GM12872 (cell line): ENCODE data around the gene MTCH1.

Experiments
- TF ChIP-seq, protein P1 (sequence below): IDR thresholded peaks from 3 replicates; pipeline ENCODE4 v1.5.1; 2011; ENCODE audit warnings: low read depth, mild to moderate bottlenecking, low read length, moderate library complexity; ENCODE audit not compliant: insufficient read depth

Gene MTCH1

DNA sequence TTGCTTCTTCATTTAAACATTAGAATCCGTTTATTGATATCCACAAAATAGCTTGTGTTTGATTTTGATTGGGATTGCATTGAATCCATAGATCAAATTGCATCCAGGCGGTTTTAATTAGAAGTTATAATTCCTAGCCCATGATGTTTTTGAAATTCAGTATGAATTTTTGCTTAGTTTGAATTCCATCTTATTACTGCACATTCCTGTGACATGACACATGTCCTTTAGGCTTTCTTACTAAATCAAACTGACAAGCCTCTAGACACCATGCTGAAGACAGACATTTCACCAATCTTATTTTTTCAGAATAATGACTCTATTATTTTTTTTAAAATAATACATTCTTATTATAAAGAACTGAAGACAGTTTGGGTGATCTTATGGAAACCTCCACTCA, 52.9 kb downstream of the MTCH1 start:
- TF ChIP-seq, protein P1, sequence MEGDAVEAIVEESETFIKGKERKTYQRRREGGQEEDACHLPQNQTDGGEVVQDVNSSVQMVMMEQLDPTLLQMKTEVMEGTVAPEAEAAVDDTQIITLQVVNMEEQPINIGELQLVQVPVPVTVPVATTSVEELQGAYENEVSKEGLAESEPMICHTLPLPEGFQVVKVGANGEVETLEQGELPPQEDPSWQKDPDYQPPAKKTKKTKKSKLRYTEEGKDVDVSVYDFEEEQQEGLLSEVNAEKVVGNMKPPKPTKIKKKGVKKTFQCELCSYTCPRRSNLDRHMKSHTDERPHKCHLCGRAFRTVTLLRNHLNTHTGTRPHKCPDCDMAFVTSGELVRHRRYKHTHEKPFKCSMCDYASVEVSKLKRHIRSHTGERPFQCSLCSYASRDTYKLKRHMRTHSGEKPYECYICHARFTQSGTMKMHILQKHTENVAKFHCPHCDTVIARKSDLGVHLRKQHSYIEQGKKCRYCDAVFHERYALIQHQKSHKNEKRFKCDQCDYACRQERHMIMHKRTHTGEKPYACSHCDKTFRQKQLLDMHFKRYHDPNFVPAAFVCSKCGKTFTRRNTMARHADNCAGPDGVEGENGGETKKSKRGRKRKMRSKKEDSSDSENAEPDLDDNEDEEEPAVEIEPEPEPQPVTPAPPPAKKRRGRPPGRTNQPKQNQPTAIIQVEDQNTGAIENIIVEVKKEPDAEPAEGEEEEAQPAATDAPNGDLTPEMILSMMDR: no peak

DNA sequence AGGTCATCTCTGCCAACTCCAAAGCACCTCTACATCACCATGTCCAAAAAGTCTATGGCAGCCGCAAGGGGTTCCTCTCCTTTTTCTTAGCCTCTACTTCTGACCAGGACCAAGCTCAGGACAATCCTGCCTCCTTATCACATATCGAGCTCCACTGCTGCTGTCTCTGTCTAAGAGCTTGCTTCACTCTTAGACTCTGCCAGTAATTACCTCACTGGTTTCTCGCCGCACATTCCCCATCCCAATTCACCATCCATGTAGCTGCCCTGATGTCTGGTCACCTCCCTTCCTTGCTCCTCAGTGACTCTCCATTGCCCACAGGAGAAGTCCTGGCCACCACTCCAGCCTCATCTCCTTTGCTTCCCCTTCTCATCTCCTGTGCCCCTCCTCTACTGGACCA, 55.5 kb downstream of the MTCH1 start:
- TF ChIP-seq, protein P1: no peak

DNA sequence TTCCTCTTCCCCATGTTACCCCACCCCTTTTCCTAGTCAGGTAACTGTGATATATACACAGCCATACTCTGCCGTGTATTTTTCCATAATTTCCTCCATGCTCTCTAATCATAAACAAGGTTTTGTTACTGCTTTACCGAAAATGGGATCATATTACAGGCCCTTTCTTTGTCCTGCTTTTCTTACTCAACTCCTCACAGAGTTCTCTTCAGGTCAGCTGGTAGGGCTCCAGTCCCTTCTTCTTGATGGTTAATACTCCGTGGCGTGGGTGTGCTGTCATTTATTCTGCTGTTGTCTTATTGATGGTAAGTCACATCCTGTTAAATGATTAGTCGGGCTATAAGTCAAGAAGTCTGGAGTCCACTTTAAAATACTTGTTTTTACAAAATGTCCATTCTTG, 56.4 kb downstream of the MTCH1 start:
- TF ChIP-seq, protein P1: no peak

DNA sequence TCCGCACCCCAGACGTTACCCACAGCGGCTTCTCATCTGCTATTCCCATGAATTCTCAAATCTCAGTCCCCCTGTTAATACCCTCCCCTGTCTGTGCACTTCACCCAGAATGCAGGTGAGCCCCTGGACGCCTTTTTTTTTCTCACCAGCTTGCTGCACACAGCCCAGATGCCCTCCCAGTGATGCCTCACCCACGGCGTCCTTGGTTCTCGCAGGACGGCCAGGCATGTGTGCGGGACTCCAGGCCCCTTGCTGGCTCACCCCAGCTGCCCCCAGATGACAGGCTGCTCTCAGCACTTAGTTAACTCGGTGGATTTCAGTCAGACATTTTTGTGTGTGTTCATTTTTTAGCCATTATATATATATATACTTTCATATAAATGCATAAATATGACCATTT, 56.8 kb downstream of the MTCH1 start:
- TF ChIP-seq, protein P1: no peak

DNA sequence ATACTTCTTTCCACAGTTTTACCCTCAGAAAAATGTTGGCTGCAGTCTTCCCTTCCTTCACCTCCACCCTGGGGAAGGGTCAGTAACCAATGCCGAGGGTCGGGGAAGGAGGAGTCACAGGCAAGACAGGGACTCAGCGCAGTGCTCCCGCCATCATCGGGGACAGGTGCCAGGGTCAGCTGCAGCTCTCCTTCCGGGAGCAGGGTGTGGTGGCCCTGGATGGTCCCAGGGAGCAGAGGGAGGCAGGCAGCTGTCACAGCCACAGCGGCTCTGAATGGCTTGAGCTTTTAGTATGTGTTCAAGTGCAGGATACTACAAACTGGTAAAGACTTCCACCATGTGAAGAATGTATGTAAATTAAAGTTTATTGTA, 57.5 kb downstream of the MTCH1 start:
- TF ChIP-seq, protein P1: no peak

DNA sequence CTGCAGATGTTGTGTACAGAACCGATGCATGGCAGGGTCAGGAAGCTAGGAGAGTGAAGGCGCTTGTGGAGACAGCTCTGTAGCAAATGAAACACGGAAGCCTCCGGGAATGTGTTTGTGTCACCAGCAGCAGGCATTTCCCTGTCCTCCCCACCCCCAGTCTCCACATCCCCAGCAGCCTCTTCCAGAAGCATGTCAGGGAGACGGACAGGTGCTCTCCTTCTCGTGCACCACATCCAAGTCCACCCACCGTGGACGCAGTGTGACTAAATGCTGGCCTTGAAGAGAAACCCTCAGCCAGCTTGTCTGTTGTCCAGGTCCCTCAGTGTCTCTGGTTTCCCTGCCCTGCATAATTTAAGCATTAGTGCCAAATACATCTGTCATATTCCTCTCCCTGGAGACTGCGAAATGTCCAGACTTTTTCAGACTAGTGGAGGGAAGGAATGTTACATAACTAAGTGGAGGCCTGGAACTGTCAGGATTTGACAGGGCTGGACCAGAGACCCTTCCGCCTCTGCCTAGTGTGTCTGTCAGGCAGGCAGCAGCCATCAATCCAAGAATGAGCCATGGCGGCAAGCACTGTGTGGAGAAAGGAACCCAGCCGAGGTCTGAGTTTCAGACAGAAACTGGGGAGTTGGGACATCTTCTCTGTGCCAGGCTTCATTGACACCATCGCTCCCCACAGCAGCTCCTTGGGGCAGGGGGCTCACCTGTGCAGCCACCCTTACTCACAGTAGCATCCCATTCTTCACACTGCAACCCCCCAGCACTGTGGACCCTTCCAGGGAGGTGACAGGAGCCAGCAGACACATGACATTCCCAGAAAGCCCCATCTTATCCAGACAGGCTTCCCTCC, 58.1 kb downstream of the MTCH1 start:
- TF ChIP-seq, protein P1: no peak

DNA sequence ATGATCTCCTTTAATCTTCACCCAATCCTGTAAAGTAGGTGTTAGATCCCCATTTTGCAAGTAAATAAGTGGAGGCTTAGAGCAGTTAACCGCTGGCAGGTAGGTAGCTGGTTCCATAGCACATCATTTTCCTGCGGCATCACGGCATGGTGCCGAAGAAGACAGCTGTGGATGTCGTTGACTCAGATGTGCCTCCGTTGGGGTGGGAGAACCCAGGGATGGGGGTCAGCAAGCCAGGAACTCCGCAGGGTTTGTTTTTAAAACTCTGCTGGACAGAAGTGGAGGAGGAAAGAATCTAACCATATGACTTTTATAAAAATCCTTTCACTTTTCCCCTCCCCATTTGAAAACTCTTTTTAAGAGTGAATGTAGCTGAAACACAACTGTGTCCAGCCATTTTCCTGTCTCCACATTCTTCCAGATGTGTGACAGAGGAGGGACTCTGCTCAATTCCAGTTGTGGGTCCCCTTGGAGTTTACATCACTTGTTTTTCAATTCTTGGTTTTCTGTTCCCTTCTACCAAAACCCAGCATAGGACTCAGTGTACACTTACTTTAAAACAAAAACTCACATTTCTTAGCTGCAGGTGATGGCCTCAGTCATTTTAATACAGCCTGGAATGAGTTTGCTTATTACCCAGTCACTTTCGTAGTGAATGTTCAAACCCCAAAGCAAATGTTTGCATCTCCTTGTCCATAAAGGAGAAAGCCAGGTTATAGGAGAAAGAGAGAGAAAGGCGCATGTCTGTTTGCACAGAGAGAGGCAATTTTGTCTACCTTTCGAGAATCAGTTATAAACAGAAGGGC, 59.1 kb downstream of the MTCH1 start:
- TF ChIP-seq, protein P1: no peak
